Calu3 (cell line): Measurements from ENCODE around the gene WASF2. TPM values are rescaled to one million over a fixed set of nuclear protein-coding genes. Genes with fewer than 3 reads are reported as not detected.

Experiments used
- BruUV-seq: library from RNA; stranded (reverse); fragments of 400-500 nt; replicated peaks from 2 replicates; lab custom pipeline; 2021; lab: Mats Ljungman, UMichigan
- CTCF ChIA-PET: fragments of 300-600 bp; sonication (Branson Sonifier 250); formaldehyde crosslinking; loops from one replicate; lab custom pipeline; 2022; ENCODE audit warnings: antibody characterized with exemption; lab: Charles Lee
- DNase-seq: peaks from one replicate; pipeline ENCODE4 v3.0.0; 2022
- H3K27ac Mint-ChIP-seq: one replicate; pipeline ENCODE4 v1.8.0; 2022; ENCODE audit warnings: mixed read lengths; ENCODE audit not compliant: unreplicated experiment
- H3K27me3 Mint-ChIP-seq: one replicate; pipeline ENCODE4 v1.8.0; 2022; ENCODE audit warnings: mixed read lengths; ENCODE audit not compliant: unreplicated experiment
- H3K36me3 Mint-ChIP-seq: one replicate; pipeline ENCODE4 v1.8.0; 2022; ENCODE audit warnings: mild to moderate bottlenecking, moderate library complexity, mixed read lengths; ENCODE audit not compliant: insufficient read depth, unreplicated experiment
- H3K4me1 Mint-ChIP-seq: one replicate; pipeline ENCODE4 v1.8.0; 2022; ENCODE audit warnings: mild to moderate bottlenecking, low read depth, mixed read lengths; ENCODE audit not compliant: unreplicated experiment
- H3K4me3 Mint-ChIP-seq: one replicate; pipeline ENCODE4 v1.8.0; 2022; ENCODE audit warnings: mild to moderate bottlenecking, low read depth, moderate library complexity, mixed read lengths; ENCODE audit not compliant: unreplicated experiment
- H3K9me3 Mint-ChIP-seq: one replicate; pipeline ENCODE4 v1.8.0; 2022; ENCODE audit warnings: low read depth, mixed read lengths; ENCODE audit not compliant: unreplicated experiment
- CTCF ChIP-seq: fragments of 200-600 bp; IDR thresholded peaks from one replicate; pipeline ENCODE4 v1.8.0; 2022; ENCODE audit warnings: antibody characterized with exemption; ENCODE audit not compliant: unreplicated experiment
- intact Hi-C: fragments of 100-400 bp; cut with micrococcal nuclease; formaldehyde crosslinking; loops from one replicate; pipeline ENCODE4 v1.10.0; 2022; ENCODE audit not compliant: unreplicated experiment
- total RNA-seq: library from RNA; stranded (reverse); gene quantifications from 2 replicates; pipeline ENCODE4 v1.2.3, GENCODE V29; 2022

WASF2 gene
- total RNA-seq, 1 experiment from 2014 or later = 79.5 TPM

- no peak overlapping the region for H3K27ac Mint-ChIP-seq
Measured at GRCh38 chr1:27496604-27497155, 6.7 kb upstream of the WASF2 start.

GRCh38 chr1:27492796-27493195 is 2.8 kb upstream of the WASF2 start:
- no peak for TF ChIP-seq CTCF
- no peak overlapping the region for H3K27ac Mint-ChIP-seq
- no peak overlapping the region for H3K4me3 Mint-ChIP-seq
- no TSS peak for BruUV-seq
- H3K36me3 Mint-ChIP-seq = peaks cover 27% of the 10 kb centered on the region
- H3K27me3 Mint-ChIP-seq = no peaks in the 10 kb centered on the region
- CTCF ChIA-PET = no interaction called here
- peaks cover 8% of the 10 kb centered on the region for H3K4me1 Mint-ChIP-seq
- no peak for DNase-seq
- intact Hi-C loops = no loop called here
- no peaks in the 10 kb centered on the region for H3K9me3 Mint-ChIP-seq

More at GRCh38 chr1:27496604-27497155, 6.7 kb upstream of the WASF2 start:
- no peak for DNase-seq
- no peak overlapping the region for H3K4me3 Mint-ChIP-seq
- H3K4me1 Mint-ChIP-seq = peaks cover 8% of the 10 kb centered on the region
- intact Hi-C loops = no loop called here
- H3K27me3 Mint-ChIP-seq = no peaks in the 10 kb centered on the region
- no TSS peak for BruUV-seq
- H3K9me3 Mint-ChIP-seq = no peaks in the 10 kb centered on the region
- H3K36me3 Mint-ChIP-seq = peaks cover 5% of the 10 kb centered on the region
- no peak for TF ChIP-seq CTCF
- CTCF ChIA-PET = interaction anchor here (0.7 kb wide), 1 partner anchor 25 kb away, joined by 3 read pairs; no protein-coding TSS in a partner anchor

DNA sequence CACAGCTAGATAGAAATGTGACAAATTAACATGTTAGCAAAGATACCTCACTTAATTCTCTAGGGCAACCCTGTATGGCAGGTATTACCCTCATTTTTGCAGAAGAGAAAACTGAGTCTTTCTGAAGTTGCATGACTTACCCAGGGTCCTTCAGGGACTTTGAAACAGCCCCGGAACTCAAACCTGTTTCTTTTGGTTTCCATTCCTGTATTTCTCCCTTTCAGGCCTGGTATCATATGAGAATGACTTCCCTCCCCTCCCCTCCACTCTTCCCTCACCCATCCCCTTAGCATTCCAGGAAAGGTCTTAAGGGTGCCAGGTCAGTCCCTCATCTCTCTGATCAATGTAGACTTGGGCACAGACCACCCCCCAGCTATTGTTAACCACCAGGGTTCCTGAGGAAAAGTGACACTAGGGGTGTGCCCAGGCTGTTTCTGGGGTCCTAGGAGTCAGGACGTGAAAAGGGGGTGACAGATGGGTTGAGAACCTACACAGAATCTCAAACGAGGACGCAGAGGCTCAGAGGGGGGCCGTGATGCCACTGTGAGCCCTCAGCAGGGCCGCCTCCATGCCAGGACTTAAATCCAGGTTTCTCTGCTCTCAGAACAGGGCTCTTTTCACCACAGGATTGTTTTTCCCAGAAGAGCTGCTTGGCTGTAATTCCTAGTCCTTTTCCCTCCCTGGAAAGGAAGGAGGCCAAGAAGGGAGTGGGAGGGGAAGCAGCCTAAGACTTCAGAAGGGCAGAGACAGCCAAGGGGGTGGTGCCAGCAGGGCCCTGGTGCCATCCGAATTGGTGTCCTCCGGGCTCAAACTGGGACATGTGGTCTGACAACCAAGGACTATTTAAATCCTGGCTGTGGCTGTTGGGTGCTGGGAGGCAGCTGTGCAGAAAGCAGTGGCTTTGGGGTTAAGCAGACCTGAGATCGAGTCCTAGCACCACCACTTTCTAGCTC is 2.1 kb upstream of the WASF2 start:
- H3K27me3 Mint-ChIP-seq = no peaks in the 10 kb centered on the region
- peaks cover 27% of the 10 kb centered on the region for H3K36me3 Mint-ChIP-seq
- H3K4me1 Mint-ChIP-seq = peaks cover 7% of the 10 kb centered on the region
- no TSS peak for BruUV-seq
- H3K27ac Mint-ChIP-seq = no peak overlapping the region
- DNase-seq = no peak
- intact Hi-C loops = no loop called here
- CTCF ChIA-PET = no interaction called here
- no peak for TF ChIP-seq CTCF
- no peak overlapping the region for H3K4me3 Mint-ChIP-seq
- no peaks in the 10 kb centered on the region for H3K9me3 Mint-ChIP-seq

- Mint-ChIP-seq H3K9me3 (no peaks in the 10 kb centered on the region), H3K27me3 (no peaks in the 10 kb centered on the region), H3K36me3 (peaks cover 22% of the 10 kb centered on the region), H3K27ac (peak overlapping the region; percentile 99), H3K4me3 (peak overlapping the region; percentile 77), H3K4me1 (no peaks in the 10 kb centered on the region)
- TF ChIP-seq CTCF = no peak
- BruUV-seq = no TSS peak
- DNase-seq = peak; percentile 17
- intact Hi-C loops = no loop called here
- CTCF ChIA-PET = interaction anchor here (1.3 kb wide), 3 partner anchors 10 to 67 kb away, joined by 4 to 6 read pairs (median 4); no protein-coding TSS in a partner anchor
Measured at GRCh38 chr1:27489501-27489972, 430 bp downstream of the WASF2 start.
